HUDEP-2 (cell line): Measurements from ENCODE around the gene KRT37.
A peak's percentile ranks its signal among the peaks of the same experiment; 100 is the strongest.

ENCODE experiments used
- DNase-seq, 76 experiments: peaks; one replicate each; lab custom pipeline; 2025; ENCODE audit not compliant: unreplicated experiment in 76 of 76; lab: John Stamatoyannopoulos, UW

The KRT37 gene

DNA sequence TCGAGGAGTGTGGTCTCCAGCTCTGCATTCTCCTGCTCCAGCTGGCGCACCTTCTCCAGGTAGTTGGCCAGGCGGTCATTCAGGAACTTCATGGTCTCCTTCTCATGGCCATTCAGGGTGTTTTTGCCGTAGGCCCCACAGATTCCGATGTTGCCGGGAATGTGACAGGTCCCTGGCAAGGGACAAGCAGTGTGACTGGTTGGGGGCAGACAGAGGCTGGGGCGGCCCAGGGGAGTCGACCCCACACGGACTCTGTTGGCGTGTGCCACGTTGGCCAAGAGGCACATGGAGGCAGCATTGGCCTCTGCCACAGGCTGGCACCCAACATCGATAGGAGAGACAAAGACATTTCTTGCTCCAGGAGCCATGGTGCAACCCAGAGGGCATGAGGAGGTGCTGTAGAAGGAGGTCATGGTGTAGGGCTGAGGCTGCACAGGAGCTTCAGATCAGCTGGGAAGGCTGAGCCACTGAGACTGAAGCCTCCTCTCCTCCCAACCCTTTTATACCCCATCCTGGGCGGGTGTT is at the start of gene KRT37:
KRT37 (minus strand) TSS at position 475 of the 525 bp plus-strand sequence; CDS start at position 413, 62 bp downstream.
- DNase-seq: no peak

- DNase-seq: no peak
Observed at GRCh38 chr17:41468346-41468745, 44.0 kb upstream of the KRT37 start.

DNA sequence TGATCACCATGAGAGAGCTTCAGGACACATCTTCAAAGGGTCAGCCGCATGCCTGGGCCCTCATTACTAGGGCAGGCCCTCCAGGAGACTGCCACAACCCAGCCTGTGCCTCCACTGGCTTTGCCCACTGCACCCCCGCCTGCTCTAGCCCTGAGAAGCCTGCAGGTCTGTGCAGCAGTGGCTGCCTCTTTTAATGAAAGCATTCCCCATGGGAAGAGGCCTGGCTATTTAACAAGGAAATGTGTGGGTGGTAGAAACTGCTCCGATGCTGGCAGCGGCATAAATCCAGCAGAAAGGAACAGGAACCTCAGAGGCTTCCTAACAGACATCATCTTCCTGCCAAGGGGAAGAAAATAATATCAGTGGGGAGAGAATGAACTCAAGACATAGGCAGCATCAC is 43.2 kb upstream of the KRT37 start:
- no peak for DNase-seq

DNA sequence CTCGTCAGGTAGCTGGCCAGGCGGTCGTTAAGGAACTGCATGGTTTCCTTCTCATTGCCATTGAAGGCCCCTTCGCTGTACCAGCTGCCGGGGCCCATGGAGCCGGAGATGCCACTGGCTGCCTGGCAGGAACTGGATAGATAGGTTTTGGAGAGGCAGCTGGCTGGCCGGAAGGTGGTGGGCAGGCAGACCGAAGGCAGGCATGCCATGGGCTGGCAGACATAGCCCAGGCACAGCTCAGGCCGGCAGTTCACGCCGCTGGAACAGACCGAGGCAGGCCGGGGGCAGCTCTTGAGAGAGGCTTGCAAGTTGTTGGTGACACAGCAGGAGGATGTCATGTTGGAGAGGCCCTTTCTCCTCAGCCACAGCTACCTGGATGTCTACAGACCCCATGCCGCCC is 42.6 kb upstream of the KRT37 start, which contains the start of gene KRT32:
KRT32 (minus strand) TSS at position 399 of the 400 bp plus-strand sequence; CDS start at position 338, 61 bp downstream.
- no peak for DNase-seq

DNA sequence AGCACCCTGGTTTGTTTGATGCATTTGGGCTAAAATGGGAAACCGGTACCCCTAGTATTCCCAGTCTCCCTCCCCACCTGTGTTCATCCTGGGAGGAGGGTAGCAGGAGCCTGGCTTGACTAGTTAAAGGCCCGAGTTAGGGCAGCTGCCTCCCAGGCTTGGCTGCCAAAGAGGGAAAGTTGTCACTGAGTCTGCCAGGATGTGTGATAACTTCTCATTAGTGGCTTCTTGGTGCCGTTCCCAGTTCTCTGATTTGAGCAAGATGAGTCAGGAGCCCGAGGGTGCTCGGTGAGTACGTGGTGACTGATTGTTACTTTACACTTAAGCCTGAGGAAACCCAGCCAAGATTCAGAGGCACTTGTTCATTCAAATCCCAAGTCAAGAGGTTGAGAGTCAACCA is 40.3 kb upstream of the KRT37 start:
- peak in 6 of 76 experiments; percentile 3 to 60 (median 14) for DNase-seq

DNA sequence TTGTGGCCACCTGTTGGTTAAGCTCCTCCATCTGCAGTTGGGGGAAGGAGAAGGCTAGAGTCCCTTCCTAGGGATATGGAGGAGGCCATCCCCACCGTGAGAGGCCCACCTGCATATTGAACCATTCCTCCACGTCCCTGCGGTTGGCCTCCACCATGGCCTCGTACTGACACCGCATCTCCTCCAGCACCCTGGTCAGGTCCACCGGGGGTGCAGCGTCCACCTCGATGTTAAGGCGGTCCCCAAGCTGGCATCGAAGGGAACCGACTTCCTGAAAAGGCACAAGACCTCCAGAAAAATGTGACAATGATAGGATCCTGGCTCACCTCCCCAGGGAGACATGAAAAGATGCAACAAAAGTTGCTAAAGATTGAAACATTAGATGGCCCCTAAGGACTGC is 39.8 kb upstream of the KRT37 start:
- DNase-seq: no peak

DNA sequence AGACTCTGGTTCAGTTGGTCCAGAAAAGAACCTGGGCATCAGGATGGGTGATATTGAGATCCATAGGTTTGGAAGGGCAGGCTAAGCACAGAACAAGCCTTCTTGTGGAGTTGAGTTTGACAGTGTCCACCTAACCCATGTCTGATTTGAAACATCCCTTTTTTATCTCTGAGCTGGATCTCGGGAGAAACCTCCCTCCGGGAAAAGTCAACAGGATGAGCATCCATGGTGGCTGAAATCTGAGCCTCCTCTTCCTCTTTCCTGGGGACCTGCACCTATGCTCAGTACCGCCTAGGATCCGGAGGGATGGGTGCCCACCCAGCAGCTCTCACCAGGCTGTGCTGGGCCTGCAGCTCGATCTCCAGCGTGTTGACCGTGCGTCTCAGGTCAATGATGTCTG is 39.4 kb upstream of the KRT37 start:
- no peak for DNase-seq

DNA sequence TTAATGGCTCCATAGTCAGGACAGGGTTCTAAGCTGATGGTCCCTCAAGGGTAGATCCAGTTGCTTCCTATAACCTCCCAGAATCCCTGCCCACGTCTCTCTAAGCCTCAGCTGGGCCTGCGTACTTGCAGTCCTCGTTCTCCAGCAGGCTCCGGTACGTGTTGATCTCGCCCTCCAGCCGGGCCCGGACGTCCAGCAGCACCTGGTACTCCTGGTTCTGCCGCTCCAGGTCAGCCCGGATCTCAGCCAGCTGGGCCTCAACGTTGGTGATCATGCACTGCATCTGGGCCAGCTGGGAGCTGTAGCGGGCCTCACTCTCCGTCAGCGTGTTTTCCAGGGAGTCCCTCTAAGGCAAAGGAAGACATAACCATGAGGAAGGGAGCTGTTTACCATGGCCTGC is 38.3 kb upstream of the KRT37 start:
- no peak for DNase-seq

GRCh38 chr17:41457676-41458075 is 33.3 kb upstream of the KRT37 start:
- DNase-seq: no peak

DNA sequence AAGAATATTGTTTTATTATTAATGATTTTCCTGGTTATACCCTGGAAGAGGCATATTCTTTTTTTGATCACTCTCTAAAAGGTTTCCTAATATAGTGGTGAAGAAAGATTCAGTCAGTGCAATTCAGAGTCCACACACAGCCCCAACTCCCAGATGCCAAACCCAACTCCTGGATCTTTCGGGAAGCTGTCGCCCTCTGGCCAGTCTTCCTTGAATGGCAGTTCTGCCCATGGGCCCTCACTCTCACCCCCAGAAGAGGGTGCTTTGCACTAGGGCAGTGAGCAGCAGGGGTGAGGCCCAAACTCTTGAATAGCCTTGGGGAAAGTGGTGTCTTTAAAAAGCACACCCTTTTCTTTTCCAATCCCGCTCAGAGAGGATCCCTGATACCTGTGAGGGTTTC is 31.8 kb upstream of the KRT37 start:
- no peak for DNase-seq

DNA sequence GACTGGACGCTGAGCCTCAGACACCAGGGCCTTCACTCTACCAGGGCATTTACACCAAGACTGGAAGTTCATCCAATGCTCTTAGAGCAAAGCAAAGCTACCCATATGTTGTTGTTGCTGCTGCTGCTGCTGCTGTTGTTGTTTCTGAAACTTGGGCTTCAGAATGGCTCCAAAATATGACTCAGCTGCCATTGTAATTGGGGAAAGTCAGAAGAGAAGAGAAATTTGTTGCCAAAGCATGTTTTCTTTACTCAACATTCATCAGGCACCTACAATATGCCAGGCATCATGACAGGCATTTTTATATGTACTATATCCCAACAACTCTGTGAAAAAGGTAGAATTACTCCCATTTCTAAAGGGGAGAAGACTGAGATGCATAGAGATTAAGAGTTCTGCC is 30.9 kb upstream of the KRT37 start:
- no peak for DNase-seq

GRCh38 chr17:41453066-41453465 is 28.7 kb upstream of the KRT37 start:
- DNase-seq: no peak

- no peak for DNase-seq
Observed at GRCh38 chr17:41452281-41452680, 27.9 kb upstream of the KRT37 start.

- no peak for DNase-seq
Observed at GRCh38 chr17:41451154-41451728, 26.9 kb upstream of the KRT37 start.

GRCh38 chr17:41449008-41449407 is 24.6 kb upstream of the KRT37 start:
- no peak for DNase-seq

GRCh38 chr17:41448506-41448905 is 24.1 kb upstream of the KRT37 start:
- no peak for DNase-seq

DNA sequence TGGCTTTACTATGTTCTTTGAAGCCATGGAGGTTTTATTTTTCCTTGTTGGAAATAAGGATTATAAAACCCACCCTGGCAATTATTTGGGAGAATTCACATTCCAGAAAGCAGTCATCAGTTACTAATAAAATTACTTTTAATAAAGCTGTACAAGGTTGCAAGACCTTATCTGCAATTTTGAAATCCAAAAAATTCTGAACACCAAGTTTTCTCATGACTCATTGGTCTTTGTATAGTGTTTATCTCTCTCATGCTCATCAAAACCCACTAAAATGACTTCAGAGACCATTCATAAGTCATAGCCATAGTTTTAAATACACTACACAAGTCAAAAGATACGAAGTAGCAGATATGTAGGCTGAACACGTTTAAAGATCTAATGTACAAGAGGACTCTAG is 22.4 kb upstream of the KRT37 start:
- no peak for DNase-seq

GRCh38 chr17:41444640-41445039 is 20.3 kb upstream of the KRT37 start:
- no peak for DNase-seq

DNA sequence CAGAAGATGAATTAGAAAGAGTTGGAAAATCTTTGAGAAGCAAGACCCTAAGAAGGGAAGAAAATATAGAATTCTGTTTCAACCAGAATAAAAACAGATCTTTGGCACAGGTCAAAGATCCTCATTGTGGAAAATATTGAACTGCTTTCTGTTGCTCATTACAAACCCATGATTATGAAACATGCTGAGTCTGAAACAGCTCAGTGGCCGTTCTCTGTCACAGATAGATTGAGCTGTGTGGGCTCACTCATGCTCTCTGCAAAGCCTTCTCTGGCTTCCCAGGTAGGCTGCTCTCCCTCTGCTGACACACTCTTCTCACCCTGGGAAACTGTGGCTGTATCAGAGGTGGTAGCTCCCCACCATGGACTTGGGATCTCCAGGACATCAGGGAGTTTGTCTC is 19.8 kb upstream of the KRT37 start:
- DNase-seq: no peak

DNA sequence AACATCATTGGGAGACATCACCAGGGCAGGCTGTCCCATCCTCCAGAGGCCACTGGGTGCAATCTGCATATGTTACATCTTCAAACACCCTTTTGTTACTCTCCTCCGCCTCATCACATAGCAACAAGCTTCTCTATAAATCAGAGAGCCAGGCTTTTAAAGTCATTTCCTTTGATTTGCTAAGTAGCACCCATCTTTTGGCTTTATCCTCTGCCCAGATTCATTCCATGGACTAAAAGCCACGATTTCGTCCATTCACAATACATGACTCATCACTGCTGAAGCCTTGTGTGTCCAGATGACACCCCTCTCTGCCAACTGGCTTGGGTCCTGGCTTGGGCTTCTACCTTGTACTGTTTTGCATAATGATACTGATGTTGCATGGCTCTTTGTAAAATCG is 18.4 kb upstream of the KRT37 start:
- no peak for DNase-seq

DNA sequence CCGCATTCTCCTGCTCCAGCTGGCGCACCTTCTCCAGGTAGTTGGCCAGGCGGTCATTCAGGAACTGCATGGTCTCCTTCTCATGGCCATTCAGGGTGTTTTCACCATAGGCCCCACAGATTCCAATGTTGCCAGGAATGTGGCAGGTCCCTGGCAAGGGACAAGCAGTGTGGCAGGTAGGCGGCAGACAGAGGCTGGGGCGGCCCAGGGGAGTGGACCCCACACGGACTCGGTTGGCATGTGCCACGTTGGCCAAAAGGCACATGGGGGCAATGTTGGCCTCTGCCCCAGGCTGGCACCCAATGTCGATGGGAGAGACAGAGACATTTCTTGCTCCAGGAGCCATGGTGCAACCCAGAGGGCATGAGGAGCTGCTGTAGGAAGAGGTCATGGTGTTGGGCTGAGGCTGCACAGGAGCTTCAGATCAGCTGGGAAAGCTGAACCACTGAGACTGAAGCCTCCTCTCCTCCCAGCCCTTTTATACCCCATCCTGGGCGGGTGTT is 16.2 kb upstream of the KRT37 start, which contains the start of gene KRT38:
KRT38 (minus strand) TSS at position 453 of the 503 bp plus-strand sequence; CDS start at position 391, 62 bp downstream.
- DNase-seq: no peak

DNA sequence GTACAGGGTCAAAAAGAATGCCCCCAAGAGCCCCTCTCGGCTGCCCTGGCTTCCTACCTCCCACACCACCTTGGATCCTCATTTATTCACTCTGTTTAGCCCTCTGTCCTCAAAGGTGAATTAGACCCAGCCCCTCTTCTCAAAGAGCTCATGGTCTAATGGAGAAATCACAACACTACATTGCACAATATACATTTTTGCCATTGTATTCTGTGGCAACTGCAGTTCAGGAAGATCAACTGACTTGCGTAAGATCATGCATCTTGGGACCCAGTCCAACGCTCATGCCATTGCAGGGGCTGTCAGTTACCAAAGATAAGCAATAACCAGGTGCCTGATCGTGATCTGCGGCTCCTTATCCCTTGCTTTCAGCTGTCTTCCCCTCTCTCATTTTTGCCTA is 15.0 kb upstream of the KRT37 start:
- DNase-seq: no peak

DNA sequence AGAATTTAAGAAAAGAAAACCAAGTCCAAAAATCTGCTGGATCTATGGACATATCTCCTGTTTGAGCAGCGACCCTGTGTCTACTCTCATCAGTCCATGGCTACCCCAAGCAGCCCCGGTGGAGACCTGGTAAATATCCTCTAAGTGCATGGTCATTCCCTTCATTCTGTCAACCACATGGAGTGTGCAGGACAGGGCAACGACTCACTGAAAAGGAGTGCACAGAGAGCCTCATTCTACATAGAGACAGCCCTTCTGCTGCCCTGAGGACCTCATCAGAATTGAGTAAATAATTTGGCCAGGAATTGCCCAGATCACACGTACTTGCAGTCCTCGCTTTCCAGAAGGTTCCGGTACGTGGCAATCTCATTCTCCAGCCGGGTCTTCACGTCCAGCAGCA is 13.4 kb upstream of the KRT37 start:
- no peak for DNase-seq
